Activated B cell treated with CpG ODN at 0.5 μM for 24 hours (primary cell): ENCODE data around the gene PHF5A. TPM values are rescaled to one million over a fixed set of nuclear protein-coding genes. Genes with fewer than 3 reads are reported as not detected.
"Not testable (repeated sequence)": the region's sequence is repeated elsewhere in the genome, so short reads cannot be mapped to it uniquely, and the experiment has no call there.

Experiments
- ATAC-seq: fragments of 200-7000 bp; cut with Tn5 transposase; one replicate; pipeline ENCODE4 v1.10.0; 2021; ENCODE audit warnings: low read depth, mild to moderate bottlenecking, moderate library complexity
- CTCF ChIA-PET: fragments of 350-600 bp; sonication (Branson Sonifier 250); formaldehyde crosslinking; loops from one replicate; lab custom pipeline; 2021; ENCODE audit warnings: antibody characterized with exemption; lab: Charles Lee
- POLR2A ChIA-PET: fragments of 350-600 bp; sonication (Branson Sonifier 250); formaldehyde crosslinking; loops from one replicate; lab custom pipeline; 2021; ENCODE audit warnings: antibody characterized with exemption; lab: Charles Lee
- DNase-seq: peaks from one replicate; pipeline ENCODE4 v3.0.0; 2022
- H3K27ac Mint-ChIP-seq: one replicate; pipeline ENCODE4 v1.8.0; 2020; ENCODE audit warnings: mixed read lengths
- H3K27me3 Mint-ChIP-seq: one replicate; pipeline ENCODE4 v1.8.0; 2021; ENCODE audit warnings: mixed read lengths
- H3K36me3 Mint-ChIP-seq: one replicate; pipeline ENCODE4 v1.8.0; 2021; ENCODE audit warnings: low read depth, mixed read lengths
- H3K4me1 Mint-ChIP-seq: one replicate; pipeline ENCODE4 v1.8.0; 2021; ENCODE audit warnings: mixed read lengths
- H3K4me3 Mint-ChIP-seq: one replicate; pipeline ENCODE4 v1.8.0; 2020; ENCODE audit warnings: mild to moderate bottlenecking, mixed read lengths
- H3K9me3 Mint-ChIP-seq: one replicate; pipeline ENCODE4 v1.8.0; 2020; ENCODE audit warnings: mixed read lengths
- intact Hi-C: fragments of 100-400 bp; cut with micrococcal nuclease; formaldehyde crosslinking; loops from one replicate; pipeline ENCODE4 v1.15.1; 2024
- total RNA-seq: library from RNA; stranded (reverse); gene quantifications from 2 replicates; pipeline ENCODE4 v1.2.3, GENCODE V29; 2022
- TF ChIP-seq, protein P1 (sequence below): fragments of 200-600 bp; IDR thresholded peaks from one replicate; pipeline ENCODE4 v1.8.0; 2022; ENCODE audit warnings: antibody characterized with exemption, mild to moderate bottlenecking

The PHF5A gene
- total RNA-seq, 1 donor from 2014 or later, result 54.0 TPM

DNA sequence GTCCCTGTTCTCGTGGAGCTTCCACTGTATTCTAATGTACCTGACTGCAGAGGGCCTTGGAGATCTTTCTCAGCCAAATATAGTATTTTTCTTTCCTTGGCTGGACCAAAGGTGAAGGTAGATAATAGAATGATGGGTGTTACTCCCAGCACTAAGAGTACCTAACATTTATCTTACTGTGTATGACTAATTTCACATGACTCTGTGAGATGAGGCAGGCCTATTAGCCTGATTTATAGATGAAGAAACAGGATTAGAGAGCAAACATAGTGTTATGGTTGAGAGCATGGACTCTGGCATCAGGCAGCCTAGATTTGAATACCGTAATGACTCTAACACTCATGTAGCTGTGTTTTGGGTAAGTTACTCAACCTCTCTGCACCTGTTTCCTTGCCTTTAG lies 3.1 kb upstream of the PHF5A start:
- H3K27me3 Mint-ChIP-seq, result no peaks in the 10 kb centered on the region

DNA sequence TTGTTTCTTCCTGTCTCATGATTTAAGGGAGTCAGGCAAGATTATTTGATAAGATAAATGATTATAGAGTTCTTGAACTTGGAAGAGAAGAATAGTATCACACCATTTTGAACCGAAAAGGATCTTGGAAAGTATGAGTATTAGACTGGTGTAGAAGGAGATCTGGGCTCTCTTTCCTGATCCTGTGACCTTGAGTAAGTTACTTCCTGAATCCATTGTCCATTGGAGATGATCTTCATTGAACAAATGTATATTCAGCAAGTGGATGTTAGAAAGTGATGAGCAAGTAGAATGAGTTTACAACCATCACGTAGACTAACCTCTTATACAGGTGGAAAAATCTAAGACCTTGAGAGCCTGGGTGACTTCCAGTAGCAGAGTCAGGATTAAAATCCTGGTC lies 2.4 kb upstream of the PHF5A start:
- peaks cover 62% of the 10 kb centered on the region for H3K36me3 Mint-ChIP-seq
- TF ChIP-seq, protein P1, sequence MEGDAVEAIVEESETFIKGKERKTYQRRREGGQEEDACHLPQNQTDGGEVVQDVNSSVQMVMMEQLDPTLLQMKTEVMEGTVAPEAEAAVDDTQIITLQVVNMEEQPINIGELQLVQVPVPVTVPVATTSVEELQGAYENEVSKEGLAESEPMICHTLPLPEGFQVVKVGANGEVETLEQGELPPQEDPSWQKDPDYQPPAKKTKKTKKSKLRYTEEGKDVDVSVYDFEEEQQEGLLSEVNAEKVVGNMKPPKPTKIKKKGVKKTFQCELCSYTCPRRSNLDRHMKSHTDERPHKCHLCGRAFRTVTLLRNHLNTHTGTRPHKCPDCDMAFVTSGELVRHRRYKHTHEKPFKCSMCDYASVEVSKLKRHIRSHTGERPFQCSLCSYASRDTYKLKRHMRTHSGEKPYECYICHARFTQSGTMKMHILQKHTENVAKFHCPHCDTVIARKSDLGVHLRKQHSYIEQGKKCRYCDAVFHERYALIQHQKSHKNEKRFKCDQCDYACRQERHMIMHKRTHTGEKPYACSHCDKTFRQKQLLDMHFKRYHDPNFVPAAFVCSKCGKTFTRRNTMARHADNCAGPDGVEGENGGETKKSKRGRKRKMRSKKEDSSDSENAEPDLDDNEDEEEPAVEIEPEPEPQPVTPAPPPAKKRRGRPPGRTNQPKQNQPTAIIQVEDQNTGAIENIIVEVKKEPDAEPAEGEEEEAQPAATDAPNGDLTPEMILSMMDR, result no peak
- peak overlapping the region; percentile 24 for H3K27ac Mint-ChIP-seq
- intact Hi-C loops, result no loop called here
- ATAC-seq (no peak), DNase-seq (no peak)
- no peaks in the 10 kb centered on the region for H3K27me3 Mint-ChIP-seq
- H3K9me3 Mint-ChIP-seq, result no peaks in the 10 kb centered on the region
- CTCF ChIA-PET, result interaction anchor here (2.0 kb wide), 1 partner anchor 56 kb away, joined by 5 read pairs; no protein-coding TSS in a partner anchor
- peaks cover 68% of the 10 kb centered on the region for H3K4me1 Mint-ChIP-seq
- POLR2A ChIA-PET, result interaction anchor here (17.5 kb wide), 1 partner anchor 24 kb away, joined by 584 read pairs; the partner anchor contains the start of gene TOB2
- peak overlapping the region; percentile 33 for H3K4me3 Mint-ChIP-seq

More for the DNA sequence above, 3.1 kb upstream of the PHF5A start:
- Mint-ChIP-seq H3K9me3 (no peaks in the 10 kb centered on the region), H3K27ac (no peak overlapping the region), H3K4me1 (peaks cover 74% of the 10 kb centered on the region), H3K36me3 (peaks cover 58% of the 10 kb centered on the region), H3K4me3 (no peak overlapping the region)
- ChIA-PET CTCF (interaction anchor here (0.7 to 2.0 kb wide), 2 partner anchors 53 to 55 kb away, joined by 4 to 5 read pairs; no protein-coding TSS in a partner anchor), POLR2A (interaction anchor here (17.5 kb wide), 1 partner anchor 24 kb away, joined by 584 read pairs; the partner anchor contains the start of gene TOB2)
- TF ChIP-seq, protein P1, result no peak
- DNase-seq, result no peak
- intact Hi-C loops, result no loop called here
- no peak for ATAC-seq

DNA sequence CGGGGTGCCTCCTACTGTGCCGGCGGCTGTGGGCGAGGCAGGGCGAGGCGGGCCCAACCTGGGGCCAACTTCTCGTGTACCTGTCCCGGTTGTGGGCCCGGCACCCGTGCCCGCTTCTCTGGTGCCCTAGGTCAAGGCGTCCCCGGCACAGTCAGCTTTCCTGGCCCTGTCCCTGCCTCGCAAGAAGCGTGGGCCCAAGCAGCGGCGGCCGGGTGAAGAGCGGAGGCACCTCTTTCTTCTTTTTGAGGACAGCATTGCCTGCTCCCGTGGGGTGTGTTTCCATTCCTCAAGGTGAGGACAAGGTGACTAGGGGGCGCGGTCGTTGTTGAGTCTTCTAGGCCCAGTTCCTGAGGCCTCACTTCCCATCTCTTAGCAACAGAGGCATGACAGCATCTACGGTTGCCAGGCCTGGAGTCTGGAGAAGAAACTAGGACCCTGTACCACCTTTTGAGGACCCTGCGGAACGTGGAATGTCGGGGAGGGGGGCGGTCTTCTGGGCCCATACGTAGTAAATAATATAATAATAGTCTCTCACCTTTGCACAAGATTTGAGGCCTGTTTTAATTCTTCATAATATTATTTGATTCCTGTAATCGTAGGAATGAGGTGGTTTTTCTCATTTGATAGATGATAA lies 843 bp upstream of the PHF5A start:
- DNase-seq, result no peak
- ChIA-PET CTCF (interaction anchor here (1.2 to 4.7 kb wide), 7 partner anchors 10 to 65 kb away, joined by 3 to 28 read pairs (median 9); no protein-coding TSS in a partner anchor), POLR2A (interaction anchor here (0.6 to 17.5 kb wide), 20 partner anchors 10 to 477 kb away, joined by 3 to 584 read pairs (median 10); partner anchors contain the start of genes DESI1, POLR3H, TEF and TOB2)
- H3K9me3 Mint-ChIP-seq, result no peaks in the 10 kb centered on the region
- intact Hi-C loops, result loop anchor here (1.0 to 2.0 kb wide), 7 partner anchors 9 to 613 kb away; partner anchors contain the start of genes POLR3H, RANGAP1, ST13 and XPNPEP3
- ATAC-seq, result peak; percentile 5
- TF ChIP-seq, protein P1, result no peak
- H3K4me3 Mint-ChIP-seq, result peak overlapping the region; percentile 88
- H3K36me3 Mint-ChIP-seq, result peaks cover 74% of the 10 kb centered on the region
- peak overlapping the region; percentile 99 for H3K27ac Mint-ChIP-seq
- H3K27me3 Mint-ChIP-seq, result no peaks in the 10 kb centered on the region
- H3K4me1 Mint-ChIP-seq, result peaks cover 58% of the 10 kb centered on the region

DNA sequence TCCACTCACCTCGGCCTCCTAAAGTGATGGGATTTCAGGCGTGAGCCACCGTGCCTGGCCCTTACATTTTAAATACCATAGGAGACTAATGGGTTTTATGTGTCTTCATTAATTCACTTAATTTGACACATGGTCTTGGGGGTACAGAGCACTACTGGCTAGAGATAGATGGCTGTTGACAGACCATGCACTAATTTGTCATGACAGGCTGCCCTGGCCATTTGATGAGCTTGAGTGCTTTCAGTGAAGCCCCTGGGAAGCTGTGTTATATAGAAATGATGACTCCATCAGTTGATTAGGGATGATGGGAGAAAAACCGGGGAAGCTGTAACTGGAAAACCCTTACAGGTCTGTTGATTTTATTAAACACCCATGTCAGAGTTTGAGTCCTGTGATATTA lies 6.6 kb downstream of the PHF5A start:
- POLR2A ChIA-PET, result interaction anchor here (1.1 to 3.5 kb wide), 4 partner anchors 12 to 39 kb away, joined by 4 to 20 read pairs (median 11); partner anchors contain the start of gene TOB2
- peaks cover 76% of the 10 kb centered on the region for H3K36me3 Mint-ChIP-seq
- H3K4me1 Mint-ChIP-seq, result peaks cover 4% of the 10 kb centered on the region
- no peaks in the 10 kb centered on the region for H3K27me3 Mint-ChIP-seq
- DNase-seq (no peak), ATAC-seq (no peak)
- intact Hi-C loops, result no loop called here
- no peaks in the 10 kb centered on the region for H3K9me3 Mint-ChIP-seq
- CTCF ChIA-PET, result interaction anchor here (1.0 kb wide), 1 partner anchor 59 kb away, joined by 3 read pairs; no protein-coding TSS in a partner anchor
- H3K4me3 Mint-ChIP-seq, result no peak overlapping the region
- no peak overlapping the region for H3K27ac Mint-ChIP-seq
- TF ChIP-seq, protein P1, result no peak

DNA sequence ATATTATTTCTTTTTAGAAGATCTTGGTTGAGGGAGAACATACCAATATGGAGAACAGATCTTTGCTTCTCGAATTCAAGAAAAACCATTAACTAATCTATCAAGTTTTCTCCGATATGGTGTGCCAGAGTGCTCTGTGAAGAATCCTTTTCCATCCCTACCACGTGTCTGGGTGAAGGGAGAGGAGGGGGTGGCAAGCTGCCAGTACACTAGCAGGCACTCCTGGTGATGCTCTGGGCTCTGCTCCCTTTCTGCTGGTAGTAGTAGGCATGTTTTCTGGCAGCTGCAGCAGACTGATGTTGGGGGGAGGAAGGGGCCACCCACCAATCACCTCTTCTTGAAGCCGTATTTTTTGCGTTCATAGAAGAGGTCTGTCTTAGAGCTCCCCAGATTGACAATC lies 8.4 kb downstream of the PHF5A start:
- peaks cover 63% of the 10 kb centered on the region for H3K36me3 Mint-ChIP-seq
- H3K27me3 Mint-ChIP-seq, intact Hi-C loops, DNase-seq, H3K4me1 Mint-ChIP-seq, H3K9me3 Mint-ChIP-seq, H3K27ac Mint-ChIP-seq, H3K4me3 Mint-ChIP-seq, ATAC-seq: not testable (repeated sequence)
- ChIA-PET CTCF (interaction anchor here (1.6 kb wide), 1 partner anchor 56 kb away, joined by 4 read pairs; no protein-coding TSS in a partner anchor), POLR2A (interaction anchor here (1.5 to 2.7 kb wide), 3 partner anchors 8 to 19 kb away, joined by 4 to 16 read pairs (median 8); partner anchors contain the start of genes ACO2, PHF5A and TOB2)
